GM23338 (cell line): ENCODE data around the gene CNGA4.

Experiments
- CREB1 ChIP-seq: fragments of 250-450 bp; sonication (Bioruptor Pico); IDR thresholded peaks from 2 replicates; pipeline ENCODE4 v1.5.0; 2020; ENCODE audit warnings: low read depth, mild to moderate bottlenecking, moderate library complexity
- CTCF ChIP-seq, 2 experiments: fragments of 200-600 bp in 1 of 2; sonication (generic) in 1 of 2; conservative IDR thresholded peaks; 2 replicates each; pipeline versions ENCODE4 v1.5.1 to v1.6.1; 2016 to 2017; ENCODE audit warnings: antibody characterized with exemption in 2 of 2, low read depth in 2 of 2, mild to moderate bottlenecking in 2 of 2, moderate library complexity in 1 of 2
- ETS1 ChIP-seq: IDR thresholded peaks from 2 replicates; pipeline ENCODE4 v1.6.1; 2016; ENCODE audit warnings: antibody characterized with exemption
- EZH2 ChIP-seq: fragments of 200-600 bp; sonication (generic); IDR thresholded peaks from one replicate; pipeline ENCODE4 v1.8.0; 2017; ENCODE audit warnings: antibody characterized with exemption, mild to moderate bottlenecking, low read depth; ENCODE audit not compliant: unreplicated experiment
- EZH2phosphoT487 ChIP-seq: fragments of 200-600 bp; sonication (generic); IDR thresholded peaks from one replicate; pipeline ENCODE4 v1.8.1; 2018; ENCODE audit warnings: antibody characterized with exemption; ENCODE audit not compliant: unreplicated experiment
- JUNB ChIP-seq: IDR thresholded peaks from one replicate; pipeline ENCODE4 v1.6.1; 2016; ENCODE audit warnings: antibody characterized with exemption; ENCODE audit not compliant: unreplicated experiment
- POLR2AphosphoS5 ChIP-seq: IDR thresholded peaks from 2 replicates; pipeline ENCODE4 v1.6.1; 2016; ENCODE audit warnings: antibody characterized with exemption, low read depth

- TF ChIP-seq CTCF (conservative IDR thresholded peaks at IDR 0.05; ENCODE audit: low read depth in 2 of 2): no peak
- no peak for TF ChIP-seq EZH2
- no peak for TF ChIP-seq JUNB
- TF ChIP-seq EZH2phosphoT487: no peak
- no peak for TF ChIP-seq POLR2AphosphoS5
- TF ChIP-seq CREB1 (CRISPR knock-in tag): no peak
- TF ChIP-seq ETS1: no peak
Measured at GRCh38 chr11:6238902-6239301, at the start of gene CNGA4.
